ENCODE measurements around the gene PPIE.

DNA sequence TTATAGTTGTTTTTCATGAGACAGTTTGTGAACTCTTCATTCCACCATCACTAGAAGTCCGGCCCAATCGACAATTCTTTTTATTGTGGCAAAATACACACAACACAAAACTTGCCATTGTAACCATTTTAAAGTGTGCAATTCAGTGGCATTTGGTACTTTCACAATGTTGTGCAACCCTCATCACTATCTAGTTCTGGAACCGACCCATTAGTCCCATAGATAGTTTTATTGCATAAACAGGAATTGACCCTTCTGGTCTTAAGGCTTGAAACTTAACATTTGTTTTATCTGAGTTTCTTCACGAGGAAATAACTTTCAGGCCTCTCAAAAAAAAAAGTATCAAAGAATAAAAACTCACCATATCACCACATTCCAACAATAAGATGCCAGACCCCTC is 8.8 kb upstream of the PPIE start:
- TF ChIP-seq, protein P1, sequence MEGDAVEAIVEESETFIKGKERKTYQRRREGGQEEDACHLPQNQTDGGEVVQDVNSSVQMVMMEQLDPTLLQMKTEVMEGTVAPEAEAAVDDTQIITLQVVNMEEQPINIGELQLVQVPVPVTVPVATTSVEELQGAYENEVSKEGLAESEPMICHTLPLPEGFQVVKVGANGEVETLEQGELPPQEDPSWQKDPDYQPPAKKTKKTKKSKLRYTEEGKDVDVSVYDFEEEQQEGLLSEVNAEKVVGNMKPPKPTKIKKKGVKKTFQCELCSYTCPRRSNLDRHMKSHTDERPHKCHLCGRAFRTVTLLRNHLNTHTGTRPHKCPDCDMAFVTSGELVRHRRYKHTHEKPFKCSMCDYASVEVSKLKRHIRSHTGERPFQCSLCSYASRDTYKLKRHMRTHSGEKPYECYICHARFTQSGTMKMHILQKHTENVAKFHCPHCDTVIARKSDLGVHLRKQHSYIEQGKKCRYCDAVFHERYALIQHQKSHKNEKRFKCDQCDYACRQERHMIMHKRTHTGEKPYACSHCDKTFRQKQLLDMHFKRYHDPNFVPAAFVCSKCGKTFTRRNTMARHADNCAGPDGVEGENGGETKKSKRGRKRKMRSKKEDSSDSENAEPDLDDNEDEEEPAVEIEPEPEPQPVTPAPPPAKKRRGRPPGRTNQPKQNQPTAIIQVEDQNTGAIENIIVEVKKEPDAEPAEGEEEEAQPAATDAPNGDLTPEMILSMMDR (IDR thresholded peaks at IDR 0.05): no peak
- TF ChIP-seq ZFX (IDR thresholded peaks at IDR 0.05; ENCODE audit: borderline replicate concordance): no peak

All from 22Rv1 (cell line).